SU-DHL-6 (cell line): ENCODE data around the gene CWC25.
A peak's percentile ranks its signal among the peaks of the same experiment; 100 is the strongest.

Source experiments
- H2AFZ ChIP-seq: fragments of 200-600 bp; sonication (generic); 2 replicates; pipeline ENCODE4 v1.6.1; 2014; ENCODE audit warnings: low read depth, mild to moderate bottlenecking, moderate library complexity, mixed read lengths, antibody characterized with exemption, low read length; ENCODE audit not compliant: severe bottlenecking
- H3F3A ChIP-seq: fragments of 200-600 bp; shearing (Covaris generic); 2 replicates; pipeline ENCODE4 v1.6.0; 2016; ENCODE audit warnings: antibody characterized with exemption, mild to moderate bottlenecking; ENCODE audit not compliant: insufficient read depth
- H3K27ac ChIP-seq: fragments of 200-600 bp; sonication (generic); 2 replicates; pipeline ENCODE4 v1.5.1; 2016; ENCODE audit warnings: low read depth, mild to moderate bottlenecking, low read length, moderate library complexity, mixed read lengths
- H3K27me3 ChIP-seq: fragments of 200-600 bp; sonication (generic), shearing (Covaris generic); 2 replicates; pipeline ENCODE4 v1.6.0; 2014; ENCODE audit warnings: mild to moderate bottlenecking, low read length
- H3K36me3 ChIP-seq: fragments of 200-600 bp; sonication (generic); 2 replicates; pipeline ENCODE4 v1.6.1; 2014; ENCODE audit warnings: mild to moderate bottlenecking, low read length, mixed read lengths
- H3K4me2 ChIP-seq: fragments of 300-600, 200-600 bp; shearing (Covaris generic), sonication (generic); 2 replicates; pipeline ENCODE4 v1.6.0; 2014; ENCODE audit warnings: low read length, low read depth, mild to moderate bottlenecking; ENCODE audit not compliant: poor library complexity, severe bottlenecking
- H3K4me3 ChIP-seq: fragments of 200-600 bp; sonication (generic); 2 replicates; pipeline ENCODE4 v1.5.1; 2014; ENCODE audit warnings: antibody characterized with exemption, low read length, mild to moderate bottlenecking, mixed read lengths; ENCODE audit not compliant: insufficient read depth, poor library complexity, severe bottlenecking
- H3K79me2 ChIP-seq: fragments of 200-600 bp; sonication (generic); 2 replicates; pipeline ENCODE4 v1.6.1; 2014; ENCODE audit warnings: mild to moderate bottlenecking, low read length, moderate library complexity; ENCODE audit not compliant: insufficient read depth
- H3K9ac ChIP-seq: fragments of 200-600 bp; sonication (generic); 2 replicates; pipeline ENCODE4 v1.7.0; 2014; ENCODE audit warnings: mild to moderate bottlenecking, low read length
- H3K9me2 ChIP-seq: fragments of 200-600 bp; sonication (generic); replicated peaks from 2 replicates; pipeline ENCODE4 v1.6.1; 2014; ENCODE audit warnings: low read length; ENCODE audit not compliant: insufficient read depth
- H3K9me3 ChIP-seq: fragments of 200-600 bp; sonication (generic); 2 replicates; pipeline ENCODE4 v1.6.1; 2014; ENCODE audit warnings: low read length, mixed read lengths; ENCODE audit not compliant: insufficient read depth
- H4K20me1 ChIP-seq: fragments of 200-600 bp; sonication (generic); 2 replicates; pipeline ENCODE4 v1.6.1; 2014; ENCODE audit warnings: low read depth, mild to moderate bottlenecking, antibody characterized with exemption, low read length, moderate library complexity, mixed read lengths
- EZH2phosphoT487 ChIP-seq: fragments of 200-600 bp; sonication (generic), shearing (Covaris generic); conservative IDR thresholded peaks from 2 replicates; pipeline ENCODE4 v1.6.1; 2018; ENCODE audit warnings: mild to moderate bottlenecking, antibody characterized with exemption, low read length, moderate library complexity, mixed read lengths
- TF ChIP-seq, protein P1 (sequence below): fragments of 200-600 bp; sonication (generic); IDR thresholded peaks from one replicate; pipeline ENCODE4 v1.5.1; 2017; ENCODE audit warnings: antibody characterized with exemption, mild to moderate bottlenecking, low read length, moderate library complexity; ENCODE audit not compliant: insufficient read depth, poor library complexity, severe bottlenecking

Gene CWC25

DNA sequence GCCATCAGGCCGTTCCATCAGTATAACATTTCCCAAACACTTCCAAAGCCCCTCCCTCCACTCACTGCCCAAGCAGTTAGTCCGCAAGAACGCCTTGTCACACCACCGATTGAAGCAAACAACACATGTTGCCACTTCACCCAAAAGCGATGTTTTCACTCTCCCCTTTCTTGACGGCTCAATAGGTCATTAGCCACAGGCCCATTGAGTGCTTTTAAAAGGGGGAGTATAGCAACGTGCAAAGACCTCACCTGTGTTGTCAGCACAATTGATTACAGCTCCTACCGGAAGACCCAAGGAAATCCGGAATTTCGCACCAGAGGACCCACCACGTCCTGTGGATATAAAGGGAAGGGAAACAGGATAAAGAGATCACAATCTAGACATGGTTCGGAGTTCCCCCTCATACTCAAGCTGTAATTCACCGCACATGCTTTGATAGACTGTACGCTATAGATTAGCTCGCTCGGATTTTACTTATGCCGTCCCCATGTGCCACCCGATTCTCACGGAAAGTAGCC, 27.7 kb upstream of the CWC25 start:
- Histone ChIP-seq H3K79me2 (peaks cover 34% of the 10 kb centered on the region), H3K9me2 (no peaks in the 10 kb centered on the region), H2AFZ (no peak overlapping the region), H3K9me3 (no peaks in the 10 kb centered on the region), H4K20me1 (peaks cover 22% of the 10 kb centered on the region; the same call in 1 of the 2 replicates), H3K4me3 (peak overlapping the region; percentile 80), H3K27me3 (no peaks in the 10 kb centered on the region), H3K27ac (peak overlapping the region; percentile 83), H3F3A (peaks cover 61% of the 10 kb centered on the region), H3K4me2 (peak overlapping the region; percentile 71), H3K9ac (peak overlapping the region; percentile 72), H3K36me3 (peaks cover 43% of the 10 kb centered on the region)
- TF ChIP-seq, protein P1, sequence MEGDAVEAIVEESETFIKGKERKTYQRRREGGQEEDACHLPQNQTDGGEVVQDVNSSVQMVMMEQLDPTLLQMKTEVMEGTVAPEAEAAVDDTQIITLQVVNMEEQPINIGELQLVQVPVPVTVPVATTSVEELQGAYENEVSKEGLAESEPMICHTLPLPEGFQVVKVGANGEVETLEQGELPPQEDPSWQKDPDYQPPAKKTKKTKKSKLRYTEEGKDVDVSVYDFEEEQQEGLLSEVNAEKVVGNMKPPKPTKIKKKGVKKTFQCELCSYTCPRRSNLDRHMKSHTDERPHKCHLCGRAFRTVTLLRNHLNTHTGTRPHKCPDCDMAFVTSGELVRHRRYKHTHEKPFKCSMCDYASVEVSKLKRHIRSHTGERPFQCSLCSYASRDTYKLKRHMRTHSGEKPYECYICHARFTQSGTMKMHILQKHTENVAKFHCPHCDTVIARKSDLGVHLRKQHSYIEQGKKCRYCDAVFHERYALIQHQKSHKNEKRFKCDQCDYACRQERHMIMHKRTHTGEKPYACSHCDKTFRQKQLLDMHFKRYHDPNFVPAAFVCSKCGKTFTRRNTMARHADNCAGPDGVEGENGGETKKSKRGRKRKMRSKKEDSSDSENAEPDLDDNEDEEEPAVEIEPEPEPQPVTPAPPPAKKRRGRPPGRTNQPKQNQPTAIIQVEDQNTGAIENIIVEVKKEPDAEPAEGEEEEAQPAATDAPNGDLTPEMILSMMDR: no peak
- no peak for TF ChIP-seq EZH2phosphoT487

- TF ChIP-seq, protein P1: no peak
- TF ChIP-seq EZH2phosphoT487: no peak
- peaks cover 43% of the 10 kb centered on the region for H3K36me3 ChIP-seq
- peaks cover 34% of the 10 kb centered on the region for H3K79me2 ChIP-seq
- H3K9ac ChIP-seq: peak overlapping the region; percentile 72
- no peaks in the 10 kb centered on the region for H3K27me3 ChIP-seq
- H3K27ac ChIP-seq: no peak overlapping the region
- H3K4me2 ChIP-seq: peak overlapping the region; percentile 71
- peak overlapping the region; percentile 80 for H3K4me3 ChIP-seq
- H3K9me3 ChIP-seq: no peaks in the 10 kb centered on the region
- peaks cover 71% of the 10 kb centered on the region for H3F3A ChIP-seq
- no peaks in the 10 kb centered on the region for H3K9me2 ChIP-seq
- H2AFZ ChIP-seq: no peak overlapping the region
- peaks cover 22% of the 10 kb centered on the region; the same call in 1 of the 2 replicates for H4K20me1 ChIP-seq
Measured at GRCh38 chr17:38851434-38851833, 26.3 kb upstream of the CWC25 start.

DNA sequence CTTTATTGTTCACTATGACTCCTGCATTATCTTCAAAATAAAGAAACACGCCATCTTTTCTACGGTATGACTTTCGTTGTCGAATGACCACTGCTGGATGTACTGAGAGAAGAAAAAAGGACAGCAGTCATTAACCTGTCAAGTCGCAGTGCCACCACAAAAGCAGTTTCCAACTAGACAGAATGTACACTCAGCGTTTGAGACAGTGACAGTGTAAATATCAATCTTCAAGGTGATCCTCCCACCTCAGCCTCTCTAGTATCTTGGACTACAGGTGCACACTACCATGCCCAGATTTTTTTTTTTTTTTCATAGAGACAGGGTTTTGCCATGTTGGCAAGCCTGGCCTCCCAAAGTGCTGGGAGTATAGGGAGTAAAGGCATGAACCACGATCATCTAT, 25.3 kb upstream of the CWC25 start:
- Histone ChIP-seq H3K36me3 (peaks cover 43% of the 10 kb centered on the region), H3K79me2 (peaks cover 34% of the 10 kb centered on the region), H3K9me3 (no peaks in the 10 kb centered on the region), H2AFZ (no peak overlapping the region), H3K4me2 (peak overlapping the region; percentile 71), H3K27me3 (no peaks in the 10 kb centered on the region), H3K9ac (no peak overlapping the region), H4K20me1 (peaks cover 22% of the 10 kb centered on the region; the same call in 1 of the 2 replicates), H3F3A (peaks cover 71% of the 10 kb centered on the region), H3K4me3 (peak overlapping the region; percentile 80), H3K9me2 (no peaks in the 10 kb centered on the region), H3K27ac (no peak overlapping the region)
- TF ChIP-seq, protein P1: no peak
- no peak for TF ChIP-seq EZH2phosphoT487
